SIG-M5 treated with dmso at 0.1 percent for 504 hours (cell line): ENCODE measurements around the gene BCL11A.

Experiments
- DNase-seq: peaks from one replicate; lab custom pipeline; 2025; ENCODE audit not compliant: unreplicated experiment; lab: John Stamatoyannopoulos, UW

Gene BCL11A

DNA sequence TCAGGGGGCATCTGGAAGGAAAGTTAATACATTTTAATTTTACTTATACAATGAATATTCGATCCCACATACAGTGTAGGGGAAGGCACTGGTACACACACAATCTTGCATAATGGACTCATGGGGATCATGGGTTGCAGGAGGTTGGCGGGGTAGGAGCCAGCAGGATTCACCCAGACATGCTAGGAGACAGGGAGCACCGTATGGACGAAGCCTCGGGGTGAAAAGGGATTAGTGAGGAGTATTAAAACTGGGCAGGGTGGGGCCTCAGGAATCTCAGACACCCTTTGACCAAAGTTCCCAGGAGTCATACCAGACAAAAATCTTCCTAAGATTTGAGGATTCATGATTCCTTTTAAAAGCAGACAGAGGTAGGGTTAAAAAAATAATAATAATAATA is 140.8 kb downstream of the BCL11A start:
- DNase-seq: no peak

- no peak for DNase-seq
Measured at GRCh38 chr2:60412027-60412426, 141.4 kb downstream of the BCL11A start.

DNA sequence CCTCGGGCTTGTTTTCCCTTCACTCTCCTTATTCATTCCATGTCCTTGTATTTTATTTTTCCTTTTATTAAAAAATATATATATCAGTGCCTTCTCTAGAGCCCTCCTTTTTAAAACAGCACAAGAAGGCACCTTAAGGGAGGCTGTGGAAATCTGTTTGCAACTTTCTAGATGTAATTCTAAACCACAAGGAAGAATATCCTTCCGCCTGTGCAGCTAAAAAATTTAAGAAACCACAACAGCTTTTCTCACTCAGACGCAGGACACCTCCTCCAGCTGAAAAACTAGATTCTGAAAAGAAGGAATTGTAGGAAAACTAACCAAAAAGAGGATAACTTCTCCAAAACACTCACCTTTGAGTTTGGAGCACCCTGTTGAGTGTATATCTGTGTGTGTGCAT is 142.2 kb downstream of the BCL11A start:
- DNase-seq: no peak

DNA sequence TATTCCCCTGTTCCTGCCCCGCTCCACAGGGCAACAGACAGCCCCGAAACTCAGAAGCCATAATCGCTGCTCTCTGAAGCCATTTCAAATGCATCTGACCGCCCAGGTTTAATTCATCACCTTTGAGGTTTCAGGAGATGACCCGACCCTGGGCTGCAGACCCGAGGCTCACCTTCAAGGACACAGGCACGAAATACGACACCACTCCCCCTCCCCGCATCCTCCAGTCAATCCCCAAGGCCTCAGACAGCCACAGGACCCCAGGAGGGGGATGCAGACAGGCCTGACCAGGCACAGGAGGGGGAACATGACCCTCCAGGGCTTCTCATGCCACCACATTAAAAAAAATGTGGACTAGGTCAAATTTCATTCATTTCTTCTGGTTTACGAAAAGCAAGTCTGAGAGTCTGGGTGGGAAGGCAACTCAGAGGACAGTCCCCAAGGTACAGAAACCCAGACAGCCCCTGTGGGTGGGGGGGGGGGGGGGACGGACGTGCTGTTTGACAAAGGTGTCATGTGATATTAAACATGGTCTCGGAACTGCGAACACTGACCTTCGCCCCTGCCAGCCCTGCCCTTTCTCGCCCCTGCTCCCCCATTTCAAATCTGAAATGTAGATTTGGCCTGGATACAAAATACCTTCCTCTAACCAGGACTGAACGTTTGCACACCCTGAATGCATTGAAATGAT is 142.9 kb downstream of the BCL11A start:
- no peak for DNase-seq

GRCh38 chr2:60409531-60409871 is 144.0 kb downstream of the BCL11A start:
- DNase-seq: no peak

GRCh38 chr2:60408811-60409530 is 144.5 kb downstream of the BCL11A start:
- no peak for DNase-seq

DNA sequence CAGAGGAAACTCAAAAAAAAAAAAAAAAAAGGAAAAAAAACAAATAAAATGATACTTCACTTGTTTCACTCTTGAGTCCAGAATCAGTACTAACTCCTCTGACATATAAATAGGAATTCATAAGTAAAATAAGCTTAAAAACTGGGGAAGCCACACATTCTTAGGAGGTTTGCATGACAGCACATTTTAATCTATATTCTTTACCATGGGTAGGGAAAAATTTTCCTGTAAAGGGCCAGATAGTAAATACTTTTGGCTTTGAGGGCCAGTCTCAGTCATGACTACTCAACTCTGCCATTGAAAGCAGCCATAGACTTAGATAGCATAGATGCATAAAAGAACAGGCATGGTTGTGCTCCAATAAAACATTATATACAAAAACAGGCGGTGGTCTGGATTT is 145.2 kb downstream of the BCL11A start:
- no peak for DNase-seq

DNA sequence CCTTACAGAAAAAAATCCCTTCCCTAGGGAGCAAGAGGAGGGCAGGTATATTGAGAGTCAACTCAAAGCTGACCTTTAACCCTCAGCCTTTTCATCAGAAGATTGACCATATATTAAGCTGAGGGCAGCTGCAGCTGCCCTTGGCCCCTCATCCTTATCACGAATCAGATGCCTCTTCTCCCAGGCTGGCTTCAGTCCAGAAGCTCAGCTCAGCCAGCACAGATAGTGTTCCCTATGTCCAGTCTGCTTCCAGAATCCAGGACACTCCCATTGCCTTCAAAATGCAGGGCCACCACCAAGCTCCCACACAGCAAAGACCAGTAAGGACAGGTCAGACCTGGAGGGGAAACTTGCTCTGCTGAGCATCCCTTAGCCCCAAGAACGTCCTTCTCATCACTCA is 146.1 kb downstream of the BCL11A start:
- DNase-seq: no peak

DNA sequence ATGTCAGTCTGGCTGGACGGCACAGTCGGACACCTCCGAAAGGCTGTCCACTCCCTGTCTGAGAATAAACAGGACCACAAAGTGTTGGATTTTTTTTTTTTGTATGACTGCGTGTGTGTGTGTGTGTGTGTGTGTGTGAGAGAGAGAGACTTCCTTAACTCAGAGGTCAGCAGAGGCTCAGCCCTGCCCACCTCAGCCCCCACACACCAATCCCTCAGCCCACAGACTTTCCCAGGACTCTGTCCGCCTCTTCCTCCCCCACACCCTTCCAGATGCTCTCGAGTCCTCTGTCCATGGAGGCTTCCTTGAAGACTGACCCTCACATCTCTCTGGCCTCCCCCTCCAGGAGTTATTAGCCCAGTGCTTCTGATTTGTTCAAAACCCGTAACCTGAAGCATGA is 147.3 kb downstream of the BCL11A start:
- no peak for DNase-seq

DNA sequence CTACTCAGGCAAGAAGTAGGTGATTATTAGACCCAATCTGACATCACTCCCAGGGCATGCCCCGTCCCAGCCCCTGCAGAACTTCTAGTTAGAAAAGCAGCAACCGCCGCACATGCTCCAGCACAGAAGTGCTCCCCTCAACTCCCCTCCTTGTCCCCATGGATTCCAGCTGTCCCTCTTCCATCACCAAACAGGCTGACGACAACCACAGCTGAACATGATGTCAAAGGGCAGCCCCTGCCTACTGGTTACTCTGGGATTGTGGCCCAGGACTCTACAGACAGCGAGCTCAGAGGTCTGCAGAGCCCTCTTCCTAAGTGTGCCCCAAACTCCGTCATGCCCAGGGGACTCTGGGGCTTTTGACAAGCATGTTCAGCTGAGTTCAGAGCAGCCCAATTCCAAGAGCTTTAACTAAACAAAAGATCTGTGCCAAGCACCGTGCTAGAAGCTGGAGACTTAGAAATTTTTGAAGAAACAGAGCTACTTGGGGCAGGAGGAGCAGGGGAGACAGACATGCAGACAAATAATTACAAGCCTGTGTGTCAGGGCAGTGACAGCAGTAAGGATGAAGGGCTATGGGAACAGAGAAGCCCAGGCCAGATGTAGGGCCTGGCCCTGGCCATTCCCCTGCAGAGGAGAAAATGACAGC is 148.1 kb downstream of the BCL11A start:
- DNase-seq: no peak
